ENCODE data around the gene EXOC4.

The EXOC4 gene

DNA sequence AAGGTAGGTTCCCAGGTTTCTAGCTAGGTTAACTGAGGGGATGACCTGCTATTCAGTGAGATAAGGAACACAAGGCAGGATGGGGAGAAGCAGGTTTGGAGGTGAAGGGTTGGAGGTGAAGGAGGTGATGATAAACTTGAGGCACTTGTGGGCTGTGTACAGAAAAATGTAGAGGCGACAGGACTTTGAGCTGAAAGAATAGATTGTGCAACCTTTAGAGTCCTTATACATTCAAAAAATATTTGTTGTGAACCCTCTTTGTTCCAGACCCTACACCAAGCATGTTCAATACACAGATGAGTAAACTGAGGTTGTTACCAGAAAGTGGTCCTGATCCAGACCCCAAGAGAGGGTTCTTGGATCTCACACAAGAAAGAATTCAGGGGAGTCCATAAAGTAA is 828.8 kb downstream of the EXOC4 start:
- no CpG with 5 or more reads among the region's 1 CpG for WGBS (ENCODE audit: extremely low coverage, insufficient coverage, low lambda C conversion rate)
- H3K23ac ChIP-seq (ENCODE audit: low read length), result no peak overlapping the region
- no peak overlapping the region for H2BK120ac ChIP-seq (ENCODE audit: low read depth, low read length)
- no peak overlapping the region for H4K5ac ChIP-seq (ENCODE audit: low read length)
- no peak overlapping the region for H3K18ac ChIP-seq (ENCODE audit: low read length)
- H3K27ac ChIP-seq (ENCODE audit: low read depth, low read length), result no peak overlapping the region
- DNase-seq, result no peak
- no peak overlapping the region for H3K4ac ChIP-seq (ENCODE audit: low read depth, low read length)
- no peaks in the 10 kb centered on the region for H3K79me1 ChIP-seq (ENCODE audit: low read length)
- no peak overlapping the region for H2BK5ac ChIP-seq (ENCODE audit: low read length)
- no peak overlapping the region for H2BK15ac ChIP-seq (replicated peaks; ENCODE audit: low read depth)
- no peak overlapping the region for H3K9ac ChIP-seq (ENCODE audit: low read length)
- H3K27me3 ChIP-seq (ENCODE audit: insufficient read depth, low read length, poor library complexity), result no peaks in the 10 kb centered on the region
- no peak overlapping the region for H3K56ac ChIP-seq (ENCODE audit: low read length)
- no peak overlapping the region for H3K4me3 ChIP-seq (ENCODE audit: low read length)
- H3K4me2 ChIP-seq (ENCODE audit: low read length), result no peak overlapping the region
- H4K8ac ChIP-seq (ENCODE audit: low read depth, low read length), result no peak overlapping the region
- H3K36me3 ChIP-seq (ENCODE audit: control insufficient read depth, insufficient read depth, low read length), result no peaks in the 10 kb centered on the region
- no peaks in the 10 kb centered on the region for H3K4me1 ChIP-seq (ENCODE audit: control insufficient read depth, low read depth, low read length)
- no peak overlapping the region for H2AK5ac ChIP-seq (ENCODE audit: low read length)
- H3K79me2 ChIP-seq (ENCODE audit: control insufficient read depth, insufficient read depth, low read length), result no peaks in the 10 kb centered on the region

DNA sequence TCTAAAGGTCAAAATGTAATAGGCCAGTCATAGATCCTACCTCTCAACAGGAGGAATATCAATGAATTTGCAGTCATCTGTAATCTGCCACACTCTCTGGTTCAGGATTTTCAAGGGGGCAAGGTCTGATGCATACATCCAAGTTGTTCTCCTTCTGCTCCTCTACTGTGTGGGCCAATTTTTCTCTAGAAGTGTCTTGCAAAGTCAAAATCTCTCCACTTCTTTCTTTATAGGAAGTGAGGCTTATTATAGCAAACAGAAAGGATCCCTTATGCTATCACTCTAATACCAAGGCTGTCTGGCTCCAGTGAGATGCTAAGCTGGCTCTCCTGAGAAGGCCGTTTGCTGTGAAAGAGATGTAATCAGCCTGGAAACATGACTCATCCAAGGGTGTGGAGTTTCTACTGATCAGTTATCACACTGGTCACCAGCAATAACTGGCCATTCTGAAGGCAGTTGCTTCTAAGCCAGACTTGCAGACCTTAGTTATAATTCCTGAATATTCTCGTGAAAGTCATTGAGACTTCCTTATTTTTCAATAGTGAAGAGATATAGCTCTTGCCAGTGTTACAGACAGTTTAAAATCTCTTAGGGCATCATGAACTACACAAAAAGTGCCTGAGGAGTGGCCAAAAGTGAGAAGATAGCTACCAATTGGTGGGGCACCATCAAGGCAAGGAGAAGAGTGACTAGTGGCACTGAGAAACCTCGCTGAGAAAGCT is 831.0 kb downstream of the EXOC4 start:
- Histone ChIP-seq H2BK120ac (ENCODE audit: low read depth, low read length) (no peak overlapping the region), H3K36me3 (ENCODE audit: control insufficient read depth, insufficient read depth, low read length) (no peaks in the 10 kb centered on the region), H2AK5ac (ENCODE audit: low read length) (no peak overlapping the region), H3K4me2 (ENCODE audit: low read length) (no peak overlapping the region), H3K18ac (ENCODE audit: low read length) (no peak overlapping the region), H3K9ac (ENCODE audit: low read length) (no peak overlapping the region), H3K27ac (ENCODE audit: low read depth, low read length) (no peak overlapping the region), H3K23ac (ENCODE audit: low read length) (no peak overlapping the region), H2BK5ac (ENCODE audit: low read length) (no peak overlapping the region), H3K79me2 (ENCODE audit: control insufficient read depth, insufficient read depth, low read length) (no peaks in the 10 kb centered on the region), H3K4ac (ENCODE audit: low read depth, low read length) (no peak overlapping the region), H4K5ac (ENCODE audit: low read length) (no peak overlapping the region), H3K79me1 (ENCODE audit: low read length) (no peaks in the 10 kb centered on the region), H3K4me1 (ENCODE audit: control insufficient read depth, low read depth, low read length) (no peaks in the 10 kb centered on the region), H3K56ac (ENCODE audit: low read length) (no peak overlapping the region), H2BK15ac (replicated peaks; ENCODE audit: low read depth) (no peak overlapping the region), H4K8ac (ENCODE audit: low read depth, low read length) (no peak overlapping the region), H3K27me3 (ENCODE audit: insufficient read depth, low read length, poor library complexity) (no peaks in the 10 kb centered on the region), H3K4me3 (ENCODE audit: low read length) (no peak overlapping the region)
- WGBS (ENCODE audit: extremely low coverage, insufficient coverage, low lambda C conversion rate), result no CpG with 5 or more reads among the region's 3 CpGs
- no peak for DNase-seq

- Histone ChIP-seq H3K4me3 (ENCODE audit: low read length) (no peak overlapping the region), H3K4me1 (ENCODE audit: control insufficient read depth, low read depth, low read length) (no peaks in the 10 kb centered on the region), H3K27me3 (ENCODE audit: insufficient read depth, low read length, poor library complexity) (no peaks in the 10 kb centered on the region), H2BK120ac (ENCODE audit: low read depth, low read length) (no peak overlapping the region), H3K23ac (ENCODE audit: low read length) (no peak overlapping the region), H3K79me1 (ENCODE audit: low read length) (no peaks in the 10 kb centered on the region), H3K18ac (ENCODE audit: low read length) (no peak overlapping the region), H3K36me3 (ENCODE audit: control insufficient read depth, insufficient read depth, low read length) (no peaks in the 10 kb centered on the region), H2AK5ac (ENCODE audit: low read length) (no peak overlapping the region), H3K56ac (ENCODE audit: low read length) (no peak overlapping the region), H3K4me2 (ENCODE audit: low read length) (no peak overlapping the region), H3K27ac (ENCODE audit: low read depth, low read length) (no peak overlapping the region), H3K79me2 (ENCODE audit: control insufficient read depth, insufficient read depth, low read length) (no peaks in the 10 kb centered on the region), H4K8ac (ENCODE audit: low read depth, low read length) (no peak overlapping the region), H3K9ac (ENCODE audit: low read length) (no peak overlapping the region), H3K4ac (ENCODE audit: low read depth, low read length) (no peak overlapping the region), H2BK15ac (replicated peaks; ENCODE audit: low read depth) (no peak overlapping the region), H4K5ac (ENCODE audit: low read length) (no peak overlapping the region), H2BK5ac (ENCODE audit: low read length) (no peak overlapping the region)
- no peak for DNase-seq
- whole genome bisulfite sequencing (ENCODE audit: extremely low coverage, insufficient coverage, low lambda C conversion rate), result no CpG with 5 or more reads among the region's 3 CpGs
Observed at GRCh38 chr7:134084488-134085144, 831.7 kb downstream of the EXOC4 start.

- Histone ChIP-seq H3K36me3 (ENCODE audit: control insufficient read depth, insufficient read depth, low read length) (no peaks in the 10 kb centered on the region), H3K79me1 (ENCODE audit: low read length) (no peaks in the 10 kb centered on the region)
Observed at GRCh38 chr7:134085311-134085710, 832.4 kb downstream of the EXOC4 start.

DNA sequence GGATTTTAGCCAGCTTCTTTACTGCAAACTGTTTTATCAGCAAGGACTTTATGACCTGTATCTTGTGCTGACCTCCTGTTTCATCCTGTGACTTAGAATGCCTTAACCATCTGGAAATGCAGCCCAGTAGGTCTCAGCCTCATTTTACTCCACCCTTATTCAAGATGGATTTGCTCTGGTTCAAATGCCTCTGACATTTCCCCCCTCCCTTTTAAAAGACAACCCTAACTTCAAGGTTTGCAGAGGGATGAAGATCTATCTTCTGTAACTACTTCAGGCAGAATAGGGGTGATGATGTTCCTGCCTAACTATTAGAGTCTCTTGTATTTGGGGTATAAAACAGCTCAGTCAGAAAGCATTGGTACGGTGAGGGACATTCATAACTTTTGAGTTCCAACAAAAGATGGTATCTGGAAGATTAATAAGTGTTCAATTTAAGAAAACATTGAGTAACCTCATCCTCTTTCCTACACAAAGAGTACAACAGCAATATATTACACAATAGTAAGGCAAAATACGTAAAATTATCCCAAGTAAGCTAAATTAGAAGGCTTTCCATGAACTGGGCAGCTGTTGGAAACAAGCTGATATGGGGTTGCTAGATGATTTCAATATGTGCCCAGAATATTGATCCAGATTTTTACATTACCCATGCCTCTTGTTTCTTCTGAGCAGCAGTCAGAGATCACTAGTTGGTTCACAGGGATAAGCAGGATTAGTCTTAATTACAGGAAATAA is 834.3 kb downstream of the EXOC4 start:
- H3K23ac ChIP-seq (ENCODE audit: low read length), result no peak overlapping the region
- no peak overlapping the region for H2BK15ac ChIP-seq (replicated peaks; ENCODE audit: low read depth)
- no peak overlapping the region for H3K56ac ChIP-seq (ENCODE audit: low read length)
- no peaks in the 10 kb centered on the region for H3K79me2 ChIP-seq (ENCODE audit: control insufficient read depth, insufficient read depth, low read length)
- no peaks in the 10 kb centered on the region for H3K36me3 ChIP-seq (ENCODE audit: control insufficient read depth, insufficient read depth, low read length)
- no peak overlapping the region for H3K18ac ChIP-seq (ENCODE audit: low read length)
- H3K4ac ChIP-seq (ENCODE audit: low read depth, low read length), result no peak overlapping the region
- H3K4me3 ChIP-seq (ENCODE audit: low read length), result no peak overlapping the region
- DNase-seq, result no peak
- no peak overlapping the region for H3K27ac ChIP-seq (ENCODE audit: low read depth, low read length)
- H3K4me1 ChIP-seq (ENCODE audit: control insufficient read depth, low read depth, low read length), result no peaks in the 10 kb centered on the region
- H2AK5ac ChIP-seq (ENCODE audit: low read length), result no peak overlapping the region
- no peaks in the 10 kb centered on the region for H3K79me1 ChIP-seq (ENCODE audit: low read length)
- no CpG with 5 or more reads among the region's 2 CpGs for WGBS (ENCODE audit: extremely low coverage, insufficient coverage, low lambda C conversion rate)
- H2BK120ac ChIP-seq (ENCODE audit: low read depth, low read length), result no peak overlapping the region
- H3K4me2 ChIP-seq (ENCODE audit: low read length), result no peak overlapping the region
- no peaks in the 10 kb centered on the region for H3K27me3 ChIP-seq (ENCODE audit: insufficient read depth, low read length, poor library complexity)
- no peak overlapping the region for H2BK5ac ChIP-seq (ENCODE audit: low read length)
- H3K9ac ChIP-seq (ENCODE audit: low read length), result no peak overlapping the region
- no peak overlapping the region for H4K8ac ChIP-seq (ENCODE audit: low read depth, low read length)
- no peak overlapping the region for H4K5ac ChIP-seq (ENCODE audit: low read length)

More at GRCh38 chr7:134085311-134085710, 832.4 kb downstream of the EXOC4 start:
- no peak overlapping the region for H3K4me3 ChIP-seq (ENCODE audit: low read length)
- no peak overlapping the region for H3K4me2 ChIP-seq (ENCODE audit: low read length)
- H3K23ac ChIP-seq (ENCODE audit: low read length), result no peak overlapping the region
- no peak for DNase-seq
- H3K79me2 ChIP-seq (ENCODE audit: control insufficient read depth, insufficient read depth, low read length), result no peaks in the 10 kb centered on the region
- H4K8ac ChIP-seq (ENCODE audit: low read depth, low read length), result no peak overlapping the region
- H3K4ac ChIP-seq (ENCODE audit: low read depth, low read length), result no peak overlapping the region
- H3K4me1 ChIP-seq (ENCODE audit: control insufficient read depth, low read depth, low read length), result no peaks in the 10 kb centered on the region
- H2BK120ac ChIP-seq (ENCODE audit: low read depth, low read length), result no peak overlapping the region
- no peak overlapping the region for H2AK5ac ChIP-seq (ENCODE audit: low read length)
- no peak overlapping the region for H2BK5ac ChIP-seq (ENCODE audit: low read length)
- H3K27ac ChIP-seq (ENCODE audit: low read depth, low read length), result no peak overlapping the region
- no peak overlapping the region for H4K5ac ChIP-seq (ENCODE audit: low read length)
- no peak overlapping the region for H3K9ac ChIP-seq (ENCODE audit: low read length)
- H3K56ac ChIP-seq (ENCODE audit: low read length), result no peak overlapping the region
- H3K18ac ChIP-seq (ENCODE audit: low read length), result no peak overlapping the region
- H3K27me3 ChIP-seq (ENCODE audit: insufficient read depth, low read length, poor library complexity), result no peaks in the 10 kb centered on the region
- no peak overlapping the region for H2BK15ac ChIP-seq (replicated peaks; ENCODE audit: low read depth)
